Activated CD4-positive, alpha-beta T cell treated with anti-CD3 and anti-CD28 coated beads for 36 hours (primary cell): ENCODE measurements around the gene NUMBL. TPM values are rescaled to one million over a fixed set of nuclear protein-coding genes. Genes with fewer than 3 reads are reported as not detected.
"Not testable (repeated sequence)": the region's sequence is repeated elsewhere in the genome, so short reads cannot be mapped to it uniquely, and the experiment has no call there.

Experiments used
- ATAC-seq: fragments of 200-7000 bp; cut with Tn5 transposase; one replicate; pipeline ENCODE4 v1.10.0; 2021; ENCODE audit warnings: mild to moderate bottlenecking, moderate library complexity
- CTCF ChIA-PET: fragments of 350-600 bp; sonication (Branson Sonifier 250); formaldehyde crosslinking; loops from one replicate; lab custom pipeline; 2021; ENCODE audit warnings: antibody characterized with exemption; lab: Charles Lee
- POLR2A ChIA-PET: fragments of 350-600 bp; sonication (Branson Sonifier 250); formaldehyde crosslinking; loops from one replicate; lab custom pipeline; 2021; ENCODE audit warnings: antibody characterized with exemption, inconsistent platforms; lab: Charles Lee
- DNase-seq: peaks from one replicate; pipeline ENCODE4 v3.0.0-alpha.2; 2020
- H3K27ac Mint-ChIP-seq: one replicate; pipeline ENCODE4 v1.8.0; 2021; ENCODE audit warnings: mixed read lengths
- H3K27me3 Mint-ChIP-seq: one replicate; pipeline ENCODE4 v1.8.0; 2021; ENCODE audit warnings: mixed read lengths
- H3K36me3 Mint-ChIP-seq: one replicate; pipeline ENCODE4 v1.8.0; 2021; ENCODE audit warnings: low read depth, mixed read lengths
- H3K4me1 Mint-ChIP-seq: one replicate; pipeline ENCODE4 v1.8.0; 2021; ENCODE audit warnings: mixed read lengths
- H3K4me3 Mint-ChIP-seq: one replicate; pipeline ENCODE4 v1.8.0; 2021; ENCODE audit warnings: mild to moderate bottlenecking, moderate library complexity, mixed read lengths
- H3K9me3 Mint-ChIP-seq: one replicate; pipeline ENCODE4 v1.8.0; 2021; ENCODE audit warnings: low read depth, mixed read lengths
- intact Hi-C, 2 experiments: fragments of 100-400 bp; cut with DNase I in 1 of 2; cut with micrococcal nuclease in 1 of 2; formaldehyde crosslinking; loops; one replicate each; pipeline versions ENCODE4 v1.14.2 to v1.15.1; 2022 to 2024; cut with DNase I, micrococcal nuclease
- total RNA-seq, 2 experiments: library from RNA; stranded (reverse); gene quantifications; one replicate each; pipeline ENCODE4 v1.2.3, GENCODE V29; 2021

The NUMBL gene
- total RNA-seq, 2 experiments from 2014 or later = 11.6 to 18.0 TPM

DNA sequence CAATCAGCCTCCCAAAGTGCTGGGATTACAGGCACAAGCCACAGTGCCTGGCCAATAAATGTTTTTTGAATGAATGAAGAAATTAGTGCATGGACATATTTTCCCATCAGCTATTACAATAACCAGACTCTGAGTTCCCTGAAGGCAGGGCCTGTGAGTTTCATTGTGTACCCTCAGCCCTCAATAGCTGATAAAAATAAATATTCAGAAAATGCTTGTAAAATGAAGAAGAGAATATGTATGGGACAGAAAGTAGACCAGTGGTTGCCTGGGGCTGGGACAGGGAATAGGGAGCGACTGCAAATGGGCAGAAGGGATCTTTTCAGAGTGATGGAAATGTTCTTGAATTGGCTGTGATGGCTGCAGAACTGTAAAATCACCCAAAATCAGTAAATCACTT is 28.8 kb downstream of the NUMBL start:
- DNase-seq (no peak), ATAC-seq (no peak)
- Mint-ChIP-seq H3K36me3 (no peaks in the 10 kb centered on the region), H3K27me3 (no peaks in the 10 kb centered on the region), H3K4me3 (no peak overlapping the region), H3K4me1 (peaks cover 15% of the 10 kb centered on the region), H3K9me3 (no peaks in the 10 kb centered on the region), H3K27ac (no peak overlapping the region)
- ChIA-PET CTCF (interaction anchor here (0.5 to 6.4 kb wide), 8 partner anchors 10 to 412 kb away, joined by 3 to 50 read pairs (median 4); partner anchors contain the start of genes EGLN2 and RAB4B), POLR2A (no interaction called here)
- intact Hi-C loops = loop anchor here (1.0 to 10.0 kb wide), 8 partner anchors 29 to 483 kb away; partner anchors contain the start of genes ACTMAP (in 1 of the 2), COQ8B (in 1 of the 2), ITPKC (in 1 of the 2) and NUMBL (in 1 of the 2)

DNA sequence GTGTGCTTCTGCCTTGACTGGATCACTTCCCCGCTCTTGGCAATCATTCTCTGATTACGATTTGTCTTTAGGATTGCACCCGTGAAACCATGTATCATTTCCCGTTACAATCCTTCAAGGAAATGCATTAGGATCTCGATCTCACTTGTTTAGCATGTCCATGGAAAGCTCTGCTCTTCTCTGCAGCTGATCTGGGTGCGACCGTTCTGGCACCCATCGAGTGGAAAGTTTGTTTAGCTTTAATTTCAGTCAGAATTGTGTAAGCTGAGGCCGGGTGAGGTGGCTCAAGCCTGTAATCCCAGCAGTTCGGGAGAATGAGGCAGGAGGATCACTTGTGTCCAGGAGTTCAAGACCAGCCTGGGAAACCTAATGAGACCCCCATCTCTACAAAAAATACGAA is 30.9 kb downstream of the NUMBL start:
- Mint-ChIP-seq H3K27ac (no peak overlapping the region), H3K36me3 (no peaks in the 10 kb centered on the region), H3K4me3 (no peak overlapping the region), H3K27me3 (no peaks in the 10 kb centered on the region), H3K9me3 (no peaks in the 10 kb centered on the region), H3K4me1 (peaks cover 9% of the 10 kb centered on the region)
- ChIA-PET CTCF (interaction anchor here (0.6 to 6.4 kb wide), 5 partner anchors 117 to 304 kb away, joined by 3 to 50 read pairs (median 3); no protein-coding TSS in a partner anchor), POLR2A (no interaction called here)
- no peak for ATAC-seq
- no peak for DNase-seq
- intact Hi-C loops = no loop called here

DNA sequence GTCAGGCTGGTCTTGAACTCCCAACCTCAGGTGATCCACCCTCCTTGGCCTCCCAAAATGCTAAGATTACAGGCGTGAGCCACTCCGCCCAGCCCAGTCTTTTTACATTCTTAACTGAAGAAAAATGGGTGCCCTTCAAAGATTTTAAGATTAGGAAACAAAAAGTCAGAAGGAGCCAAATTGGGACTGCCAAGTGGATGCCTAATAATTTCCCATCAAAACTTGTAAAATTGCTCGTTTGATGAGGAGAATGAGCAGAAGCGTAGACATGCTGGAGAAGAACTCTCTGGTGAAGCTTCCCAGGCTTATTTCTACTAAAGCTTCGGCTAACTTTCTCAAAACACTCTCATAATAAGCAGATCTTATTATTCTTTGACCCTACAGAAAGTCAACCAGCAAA is 31.3 kb downstream of the NUMBL start:
- DNase-seq (no peak), ATAC-seq (no peak)
- no peaks in the 10 kb centered on the region for H3K9me3 Mint-ChIP-seq
- ChIA-PET CTCF (interaction anchor here (0.6 to 0.7 kb wide), 3 partner anchors 118 to 391 kb away, joined by 3 read pairs; no protein-coding TSS in a partner anchor), POLR2A (no interaction called here)
- peaks cover 9% of the 10 kb centered on the region for H3K4me1 Mint-ChIP-seq
- H3K27ac Mint-ChIP-seq = no peak overlapping the region
- intact Hi-C loops = no loop called here
- no peaks in the 10 kb centered on the region for H3K36me3 Mint-ChIP-seq
- no peak overlapping the region for H3K4me3 Mint-ChIP-seq
- no peaks in the 10 kb centered on the region for H3K27me3 Mint-ChIP-seq

DNA sequence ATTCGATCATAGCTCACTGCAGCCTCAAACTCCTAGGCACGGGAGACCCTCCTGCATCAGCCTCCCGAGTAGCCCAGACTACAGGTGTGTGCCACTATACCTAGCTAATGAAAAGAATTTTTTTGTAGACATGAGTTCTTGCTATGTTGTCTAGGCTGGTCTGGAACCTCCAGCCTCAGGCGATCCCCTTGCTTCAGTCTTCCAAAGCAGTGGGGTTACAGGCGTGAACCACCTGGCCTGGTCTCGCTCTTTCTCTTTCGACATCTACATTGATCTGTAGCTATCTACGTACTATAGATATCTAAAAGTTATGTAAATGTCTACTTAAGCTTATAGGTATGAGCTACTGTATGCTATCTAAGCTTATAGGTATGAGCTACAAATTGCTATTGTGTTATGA is 32.4 kb downstream of the NUMBL start:
- Mint-ChIP-seq H3K27me3 (no peaks in the 10 kb centered on the region), H3K4me1 (peaks cover under 1% of the 10 kb centered on the region), H3K36me3 (no peaks in the 10 kb centered on the region), H3K4me3 (no peak overlapping the region), H3K9me3 (no peaks in the 10 kb centered on the region), H3K27ac (no peak overlapping the region)
- DNase-seq (no peak), ATAC-seq (no peak)
- ChIA-PET CTCF (interaction anchor here (0.6 to 1.8 kb wide), 6 partner anchors 12 to 1184 kb away, joined by 3 to 9 read pairs (median 4); no protein-coding TSS in a partner anchor), POLR2A (no interaction called here)
- intact Hi-C loops = no loop called here

DNA sequence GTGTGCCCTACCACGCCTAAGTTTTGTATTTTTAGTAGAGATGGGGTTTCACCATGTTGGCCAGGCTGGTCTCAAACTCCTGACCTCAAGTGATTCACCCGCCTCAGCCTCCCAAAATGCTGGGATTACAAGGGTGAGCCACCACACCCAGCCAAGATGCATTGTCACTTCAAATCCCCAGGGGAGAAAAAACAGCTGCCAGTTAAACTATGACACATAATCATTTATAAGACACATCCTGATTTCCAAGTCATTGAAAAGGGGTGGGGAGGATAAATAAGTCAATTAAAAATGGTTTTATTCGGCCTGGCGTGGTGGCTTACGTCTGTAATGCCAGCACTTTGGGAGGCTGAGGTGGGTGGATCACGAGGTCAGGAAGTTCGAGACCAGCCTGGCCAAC is 34.8 kb downstream of the NUMBL start:
- H3K4me3 Mint-ChIP-seq, POLR2A ChIA-PET, H3K27ac Mint-ChIP-seq, ATAC-seq, H3K9me3 Mint-ChIP-seq, intact Hi-C loops, H3K27me3 Mint-ChIP-seq, H3K4me1 Mint-ChIP-seq, H3K36me3 Mint-ChIP-seq, DNase-seq: not testable (repeated sequence)
- CTCF ChIA-PET = interaction anchor here (0.6 kb wide), 1 partner anchor 21 kb away, joined by 3 read pairs; no protein-coding TSS in a partner anchor

DNA sequence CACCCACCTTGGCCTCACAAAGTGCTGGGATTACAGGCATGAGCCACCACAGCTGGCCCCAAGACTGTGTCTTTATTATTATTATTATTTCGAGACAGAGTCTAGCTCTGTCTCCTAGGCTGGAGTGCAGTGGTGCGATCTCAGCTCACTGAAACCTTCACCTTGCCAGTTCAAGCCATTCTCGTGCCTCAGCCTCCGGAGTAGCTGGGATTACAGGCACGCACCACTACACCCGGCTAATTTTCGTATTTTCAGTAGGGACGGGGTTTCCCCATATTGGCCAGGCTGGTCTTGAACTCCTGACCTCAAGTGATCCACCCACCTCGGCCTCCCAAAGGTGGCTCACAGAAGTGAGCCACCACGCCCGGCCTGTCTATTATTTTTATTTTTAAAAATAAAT is 38.1 kb downstream of the NUMBL start:
- H3K27ac Mint-ChIP-seq, H3K4me1 Mint-ChIP-seq, ATAC-seq, DNase-seq, H3K27me3 Mint-ChIP-seq, H3K36me3 Mint-ChIP-seq, POLR2A ChIA-PET, intact Hi-C loops, H3K9me3 Mint-ChIP-seq, H3K4me3 Mint-ChIP-seq: not testable (repeated sequence)
- CTCF ChIA-PET = interaction anchor here (0.6 to 1.4 kb wide), 2 partner anchors 18 to 19 kb away, joined by 3 to 5 read pairs; no protein-coding TSS in a partner anchor

DNA sequence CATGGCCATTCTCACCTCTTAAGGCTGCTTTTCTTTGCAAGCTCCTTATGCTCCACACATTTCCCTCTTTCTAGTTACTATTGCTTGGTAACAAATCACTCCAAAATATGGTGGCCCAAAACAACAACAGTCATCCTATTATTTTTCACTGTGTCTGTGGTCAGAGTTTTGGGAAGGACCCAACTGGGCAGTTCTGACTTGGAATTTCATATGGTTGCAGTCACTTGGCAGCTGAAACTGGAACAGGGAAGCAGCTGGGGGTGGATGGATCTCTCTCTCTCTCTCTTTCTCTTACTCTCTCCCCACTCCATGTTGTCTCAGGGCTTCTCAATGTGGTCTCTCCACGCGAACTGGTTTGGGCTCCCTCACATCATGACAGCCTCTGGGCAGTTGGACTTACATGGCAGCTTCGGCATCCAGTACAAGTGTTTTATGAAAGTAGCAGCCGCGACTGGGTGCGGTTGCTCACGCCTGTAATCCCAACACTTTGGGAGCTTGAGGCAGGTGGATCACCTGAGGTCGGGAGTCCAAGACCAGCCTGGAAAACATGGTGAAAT is 39.6 kb downstream of the NUMBL start:
- Mint-ChIP-seq H3K36me3 (no peaks in the 10 kb centered on the region), H3K27me3 (peaks cover 4% of the 10 kb centered on the region), H3K4me3 (no peak overlapping the region), H3K9me3 (no peaks in the 10 kb centered on the region), H3K27ac (no peak overlapping the region), H3K4me1 (no peaks in the 10 kb centered on the region)
- no peak for DNase-seq
- intact Hi-C loops = no loop called here
- CTCF ChIA-PET = interaction anchor here (0.6 to 0.9 kb wide), 2 partner anchors 16 to 186 kb away, joined by 3 to 4 read pairs; no protein-coding TSS in a partner anchor
- ATAC-seq = no peak
- POLR2A ChIA-PET = no interaction called here

DNA sequence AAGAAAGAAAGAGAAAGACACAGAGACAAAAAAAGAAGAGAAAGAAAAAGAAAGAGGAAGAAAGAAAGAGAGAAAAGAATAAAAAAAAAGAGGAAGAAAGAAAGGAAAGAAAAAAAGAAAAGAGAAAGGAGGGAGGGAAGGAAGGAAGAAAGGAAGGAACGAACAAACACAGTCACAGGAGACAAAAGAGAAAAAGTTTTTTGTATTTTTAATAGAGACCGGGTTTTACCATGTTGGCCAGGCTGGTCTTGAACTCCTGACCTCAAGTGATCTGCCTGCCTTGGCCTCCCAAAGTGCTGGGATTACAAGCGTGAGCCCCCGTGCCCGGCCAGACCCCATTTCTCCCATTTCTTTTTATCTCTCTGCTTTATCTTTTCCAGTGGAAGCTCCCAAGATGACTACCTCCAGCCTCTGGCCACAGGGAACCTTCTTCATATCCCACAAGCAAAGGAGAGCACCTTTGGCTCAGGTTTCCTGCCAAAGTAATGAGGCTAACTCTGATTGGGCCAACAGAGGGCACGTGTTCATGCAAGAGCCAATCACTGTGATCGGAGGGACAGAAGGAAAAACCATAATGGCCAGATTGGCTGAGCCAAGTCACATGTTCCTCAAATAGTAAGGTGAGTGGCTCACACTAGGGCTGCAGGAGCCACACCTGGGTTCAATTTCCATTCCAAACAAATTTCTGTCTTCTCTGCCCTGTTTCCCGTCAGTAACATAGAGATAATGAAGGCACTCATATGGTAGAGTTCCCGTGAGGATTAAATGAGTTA is 40.4 kb downstream of the NUMBL start:
- intact Hi-C loops, H3K36me3 Mint-ChIP-seq, H3K4me1 Mint-ChIP-seq, ATAC-seq, H3K27ac Mint-ChIP-seq, H3K27me3 Mint-ChIP-seq, POLR2A ChIA-PET, H3K9me3 Mint-ChIP-seq, DNase-seq, H3K4me3 Mint-ChIP-seq: not testable (repeated sequence)
- CTCF ChIA-PET = interaction anchor here (0.9 kb wide), 1 partner anchor 15 kb away, joined by 4 read pairs; no protein-coding TSS in a partner anchor

DNA sequence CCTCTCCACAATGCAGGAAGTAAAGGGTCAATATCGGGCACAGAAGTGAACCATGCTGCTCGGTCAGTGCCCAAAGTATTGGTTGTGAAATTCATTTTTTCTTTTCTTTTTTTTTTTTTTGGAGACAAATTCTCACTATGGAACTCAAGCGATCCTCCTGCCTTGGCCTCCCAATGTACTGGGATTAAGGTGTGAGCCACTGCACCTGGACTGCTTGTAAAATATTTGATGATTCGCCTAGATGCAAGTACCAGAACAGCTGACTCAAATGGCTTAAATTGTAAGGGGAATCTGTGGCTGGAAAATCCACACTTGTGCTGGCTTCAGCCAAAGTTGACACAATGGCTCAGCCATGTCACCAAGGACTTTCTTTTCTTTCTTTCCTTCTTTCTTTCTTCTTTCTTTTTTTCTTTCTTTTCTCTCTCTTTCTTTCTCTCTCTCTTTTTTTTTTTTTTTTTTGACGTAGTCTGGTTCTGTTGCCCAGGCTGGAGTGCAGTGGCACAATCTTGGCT is 43.7 kb downstream of the NUMBL start:
- no peak for ATAC-seq
- POLR2A ChIA-PET = interaction anchor here (0.6 kb wide), 1 partner anchor 587 kb away, joined by 9 read pairs; no protein-coding TSS in a partner anchor
- Mint-ChIP-seq H3K27ac (no peak overlapping the region), H3K27me3 (peaks cover 6% of the 10 kb centered on the region), H3K9me3 (no peaks in the 10 kb centered on the region), H3K4me1 (no peaks in the 10 kb centered on the region), H3K4me3 (no peak overlapping the region), H3K36me3 (no peaks in the 10 kb centered on the region)
- intact Hi-C loops = no loop called here
- CTCF ChIA-PET = interaction anchor here (1.2 to 5.1 kb wide), 2 partner anchors 12 to 85 kb away, joined by 3 to 40 read pairs; no protein-coding TSS in a partner anchor
- no peak for DNase-seq

DNA sequence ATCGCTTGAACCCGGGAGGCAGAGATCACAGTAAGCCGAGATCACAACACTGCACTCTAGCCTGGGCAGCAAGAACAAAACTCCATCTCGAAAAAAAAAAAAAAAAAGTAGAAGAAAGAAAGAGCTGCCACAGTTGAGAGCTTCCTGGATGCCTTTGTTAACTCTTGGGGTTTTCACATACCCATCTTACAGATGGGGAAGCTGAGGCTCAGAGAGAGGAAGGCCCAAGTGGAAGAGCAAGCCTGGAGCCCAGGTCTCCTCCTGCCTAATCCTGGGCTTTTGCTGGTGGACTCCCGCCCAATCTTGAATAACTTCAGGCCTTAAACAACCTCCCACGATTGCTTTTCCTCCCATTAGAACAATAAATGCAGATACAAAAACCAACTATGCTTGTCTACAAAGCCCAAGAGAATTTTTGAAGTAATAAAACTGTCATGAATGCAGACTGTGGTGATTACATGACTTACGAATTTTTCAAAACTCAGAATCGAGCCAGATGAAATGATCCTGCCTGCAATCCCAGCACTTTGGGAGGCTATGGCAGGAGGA is 47.6 kb downstream of the NUMBL start:
- Mint-ChIP-seq H3K4me1 (peaks cover 5% of the 10 kb centered on the region), H3K27ac (no peak overlapping the region), H3K4me3 (no peak overlapping the region), H3K36me3 (no peaks in the 10 kb centered on the region), H3K9me3 (no peaks in the 10 kb centered on the region), H3K27me3 (peaks cover 6% of the 10 kb centered on the region)
- CTCF ChIA-PET = interaction anchor here (0.8 to 5.1 kb wide), 3 partner anchors 8 to 228 kb away, joined by 3 to 40 read pairs (median 5); partner anchors contain the start of gene RAB4B
- intact Hi-C loops = no loop called here
- DNase-seq (no peak), ATAC-seq (no peak)
- POLR2A ChIA-PET = no interaction called here
